ENCODE measurements around the gene STUB1.
A peak's percentile ranks its signal among the peaks of the same experiment; 100 is the strongest.

Gene STUB1

GRCh38 chr16:679814-680624, at the start of gene STUB1:
STUB1 (plus strand) TSS chr16:680410; CDS start chr16:680526, 116 bp downstream.
- peak; percentile 60 for DNase-seq (ENCODE audit: low read depth)

- DNase-seq (ENCODE audit: low read depth): no peak
Measured at GRCh38 chr16:630815-631405, 49.3 kb upstream of the STUB1 start, which contains the start of gene WFIKKN1. WFIKKN1 (plus strand) TSS chr16:630985; CDS start chr16:631254, 269 bp downstream.

GRCh38 chr16:631808-632358, 48.3 kb upstream of the STUB1 start:
- DNase-seq (ENCODE audit: low read depth): no peak

GRCh38 chr16:632486-633335, 47.5 kb upstream of the STUB1 start:
- no peak for DNase-seq (ENCODE audit: low read depth)

- DNase-seq (ENCODE audit: low read depth): no peak
Measured at GRCh38 chr16:633336-634050, 46.7 kb upstream of the STUB1 start.

GRCh38 chr16:634051-634670, 46.0 kb upstream of the STUB1 start:
- DNase-seq (ENCODE audit: low read depth): no peak

- no peak for DNase-seq (ENCODE audit: low read depth)
Measured at GRCh38 chr16:634996-635395, 45.2 kb upstream of the STUB1 start.

- DNase-seq (ENCODE audit: low read depth): no peak
Measured at GRCh38 chr16:635573-636205, 44.5 kb upstream of the STUB1 start.

GRCh38 chr16:636206-637080, 43.8 kb upstream of the STUB1 start, which contains the start of gene METTL26:
METTL26 (minus strand) TSS chr16:636305; CDS start chr16:636290, 15 bp downstream.
- DNase-seq (ENCODE audit: low read depth): peak; percentile 91

- DNase-seq (ENCODE audit: low read depth): peak; percentile 85
Measured at GRCh38 chr16:637081-638018, 42.9 kb upstream of the STUB1 start.

- DNase-seq (ENCODE audit: low read depth): no peak
Measured at GRCh38 chr16:638034-638543, 42.1 kb upstream of the STUB1 start.

GRCh38 chr16:638836-639235, 41.4 kb upstream of the STUB1 start:
- no peak for DNase-seq (ENCODE audit: low read depth)

- no peak for DNase-seq (ENCODE audit: low read depth)
Measured at GRCh38 chr16:640614-641013, 39.6 kb upstream of the STUB1 start.

GRCh38 chr16:641326-642188, 38.7 kb upstream of the STUB1 start, which contains the start of gene MCRIP2:
MCRIP2 (plus strand) TSS chr16:641828; CDS start chr16:641992, 164 bp downstream.
- peak; percentile 52 for DNase-seq (ENCODE audit: low read depth)

- no peak for DNase-seq (ENCODE audit: low read depth)
Measured at GRCh38 chr16:642189-643049, 37.8 kb upstream of the STUB1 start.

- no peak for DNase-seq (ENCODE audit: low read depth)
Measured at GRCh38 chr16:643050-643368, 37.2 kb upstream of the STUB1 start.

Data from fibroblast of the conjunctiva (primary cell).